GM23338 (cell line): ENCODE measurements around the gene DCLK1. TPM values are rescaled to one million over a fixed set of nuclear protein-coding genes. Genes with fewer than 3 reads are reported as not detected.

Experiments used
- ATAC-seq: fragments of 200-7000 bp; cut with Tn5 transposase; 3 replicates; pipeline ENCODE4 v1.9.1; 2020
- DNase-seq: peaks from one replicate; pipeline ENCODE4 v3.0.0-alpha.2; 2015; ENCODE audit warnings: low spot score
- H2AFZ ChIP-seq: fragments of 200-600 bp; sonication (generic); 2 replicates; pipeline ENCODE4 v1.8.0; 2016; ENCODE audit warnings: antibody characterized with exemption, mild to moderate bottlenecking, moderate library complexity
- H3F3A ChIP-seq: fragments of 200-600 bp; sonication (generic); replicated peaks from 2 replicates; pipeline ENCODE4 v1.8.0; 2017; ENCODE audit warnings: antibody characterized with exemption, mixed run types, low read depth
- H3K27ac ChIP-seq: fragments of 200-600 bp; sonication (generic); 2 replicates; pipeline ENCODE4 v1.6.1; 2016; ENCODE audit warnings: low read depth
- H3K27me3 ChIP-seq: fragments of 200-600 bp; sonication (generic); 2 replicates; pipeline ENCODE4 v1.8.0; 2016; ENCODE audit warnings: mild to moderate bottlenecking, mixed run types, moderate library complexity; ENCODE audit not compliant: insufficient read depth
- H3K36me3 ChIP-seq: fragments of 200-600 bp; sonication (generic); 2 replicates; pipeline ENCODE4 v1.8.0; 2016; ENCODE audit warnings: mild to moderate bottlenecking; ENCODE audit not compliant: insufficient read depth
- H3K4me1 ChIP-seq: fragments of 200-600 bp; sonication (generic); 2 replicates; pipeline ENCODE4 v1.8.0; 2016; ENCODE audit warnings: mild to moderate bottlenecking, moderate library complexity; ENCODE audit not compliant: insufficient read depth
- H3K4me2 ChIP-seq: fragments of 200-600 bp; sonication (generic); 2 replicates; pipeline ENCODE4 v1.7.1; 2017; ENCODE audit warnings: mixed run types
- H3K4me3 ChIP-seq: fragments of 200-600 bp; sonication (generic); 2 replicates; pipeline ENCODE4 v1.6.1; 2016; ENCODE audit warnings: mixed run types
- H3K79me2 ChIP-seq: fragments of 200-600 bp; sonication (generic); replicated peaks from 2 replicates; pipeline ENCODE4 v1.8.0; 2017; ENCODE audit warnings: mild to moderate bottlenecking; ENCODE audit not compliant: insufficient read depth
- H3K9me2 ChIP-seq: fragments of 200-600 bp; sonication (generic); 2 replicates; pipeline ENCODE4 v1.8.0; 2017; ENCODE audit not compliant: insufficient read depth
- H4K20me1 ChIP-seq: fragments of 200-600 bp; sonication (generic); replicated peaks from 2 replicates; pipeline ENCODE4 v1.8.0; 2017; ENCODE audit warnings: mild to moderate bottlenecking; ENCODE audit not compliant: insufficient read depth
- H3K27ac Mint-ChIP-seq: 2 replicates; pipeline ENCODE4 v1.8.0; 2020; ENCODE audit warnings: inconsistent platforms, mild to moderate bottlenecking, moderate library complexity, mixed read lengths
- H3K27me3 Mint-ChIP-seq: 3 replicates; pipeline ENCODE4 v1.8.0; 2022; ENCODE audit warnings: low read depth, mild to moderate bottlenecking, moderate library complexity, mixed read lengths, inconsistent platforms; ENCODE audit not compliant: insufficient read depth, poor library complexity
- H3K36me3 Mint-ChIP-seq: 3 replicates; pipeline ENCODE4 v1.8.0; 2021; ENCODE audit warnings: low read depth, mild to moderate bottlenecking, inconsistent platforms, moderate library complexity, mixed read lengths
- H3K4me1 Mint-ChIP-seq: 3 replicates; pipeline ENCODE4 v1.8.0; 2020; ENCODE audit warnings: mild to moderate bottlenecking, inconsistent platforms, mixed read lengths
- H3K4me3 Mint-ChIP-seq: 3 replicates; pipeline ENCODE4 v1.8.0; 2021; ENCODE audit warnings: moderate library complexity, mild to moderate bottlenecking, inconsistent platforms, mixed read lengths
- H3K9me3 Mint-ChIP-seq: 3 replicates; pipeline ENCODE4 v1.8.0; 2020; ENCODE audit warnings: moderate library complexity, mild to moderate bottlenecking, inconsistent platforms, mixed read lengths
- CREB1 ChIP-seq: fragments of 250-450 bp; sonication (Bioruptor Pico); IDR thresholded peaks from 2 replicates; pipeline ENCODE4 v1.5.0; 2020; ENCODE audit warnings: low read depth, mild to moderate bottlenecking, moderate library complexity
- EZH2 ChIP-seq: fragments of 200-600 bp; sonication (generic); IDR thresholded peaks from one replicate; pipeline ENCODE4 v1.8.0; 2017; ENCODE audit warnings: antibody characterized with exemption, mild to moderate bottlenecking, low read depth; ENCODE audit not compliant: unreplicated experiment
- EZH2phosphoT487 ChIP-seq: fragments of 200-600 bp; sonication (generic); IDR thresholded peaks from one replicate; pipeline ENCODE4 v1.8.1; 2018; ENCODE audit warnings: antibody characterized with exemption; ENCODE audit not compliant: unreplicated experiment
- JUNB ChIP-seq: IDR thresholded peaks from one replicate; pipeline ENCODE4 v1.6.1; 2016; ENCODE audit warnings: antibody characterized with exemption; ENCODE audit not compliant: unreplicated experiment
- NANOG ChIP-seq: IDR thresholded peaks from 2 replicates; pipeline ENCODE4 v1.6.1; 2016; ENCODE audit warnings: antibody characterized with exemption, borderline replicate concordance
- POLR2AphosphoS5 ChIP-seq: IDR thresholded peaks from 2 replicates; pipeline ENCODE4 v1.6.1; 2016; ENCODE audit warnings: antibody characterized with exemption, low read depth
- STAT1 ChIP-seq: IDR thresholded peaks from one replicate; pipeline ENCODE4 v1.6.1; 2016; ENCODE audit warnings: antibody characterized with exemption; ENCODE audit not compliant: unreplicated experiment
- ZNF114 ChIP-seq: fragments of 250-450 bp; sonication (Bioruptor Pico); IDR thresholded peaks from 2 replicates; pipeline ENCODE4 v1.5.0; 2020; ENCODE audit warnings: mild to moderate bottlenecking, moderate library complexity
- ZNF331 ChIP-seq: fragments of 250-450 bp; sonication (Bioruptor Pico); IDR thresholded peaks from 2 replicates; pipeline ENCODE4 v1.5.0; 2020; ENCODE audit warnings: low read depth, mild to moderate bottlenecking, moderate library complexity
- ZNF462 ChIP-seq: fragments of 250-450 bp; sonication (Bioruptor Pico); IDR thresholded peaks from 2 replicates; pipeline ENCODE4 v1.5.0; 2020; ENCODE audit warnings: mild to moderate bottlenecking, moderate library complexity
- polyA plus RNA-seq: library from polyadenylated mRNA; unstranded; fragments of >200 nt; fragmentation: Nextera tagmentation; extraction: Ambion mirVana; gene quantifications from 2 replicates; pipeline ENCODE4 v1.2.1, GENCODE V29; 2016
- total RNA-seq: library from RNA; depleted of rRNA; stranded (reverse); fragments of >200 nt; shearing (Covaris generic); gene quantifications from 2 replicates; pipeline ENCODE4 v1.2.3, GENCODE V29; 2014
- TF ChIP-seq, protein P1 (sequence below), 2 experiments: fragments of 200-600 bp in 1 of 2; sonication (generic) in 1 of 2; conservative IDR thresholded peaks; 2 replicates each; pipeline versions ENCODE4 v1.5.1 to v1.6.1; 2016 to 2017; ENCODE audit warnings: antibody characterized with exemption in 2 of 2, low read depth in 2 of 2, mild to moderate bottlenecking in 2 of 2, moderate library complexity in 1 of 2
- TF ChIP-seq, protein P2 (sequence below): IDR thresholded peaks from one replicate; pipeline ENCODE4 v1.6.1; 2018; ENCODE audit warnings: antibody characterized with exemption; ENCODE audit not compliant: unreplicated experiment

Gene DCLK1
- total and polyA plus RNA-seq, 2 experiments from 2014 or later: 13.1 to 57.7 TPM

DNA sequence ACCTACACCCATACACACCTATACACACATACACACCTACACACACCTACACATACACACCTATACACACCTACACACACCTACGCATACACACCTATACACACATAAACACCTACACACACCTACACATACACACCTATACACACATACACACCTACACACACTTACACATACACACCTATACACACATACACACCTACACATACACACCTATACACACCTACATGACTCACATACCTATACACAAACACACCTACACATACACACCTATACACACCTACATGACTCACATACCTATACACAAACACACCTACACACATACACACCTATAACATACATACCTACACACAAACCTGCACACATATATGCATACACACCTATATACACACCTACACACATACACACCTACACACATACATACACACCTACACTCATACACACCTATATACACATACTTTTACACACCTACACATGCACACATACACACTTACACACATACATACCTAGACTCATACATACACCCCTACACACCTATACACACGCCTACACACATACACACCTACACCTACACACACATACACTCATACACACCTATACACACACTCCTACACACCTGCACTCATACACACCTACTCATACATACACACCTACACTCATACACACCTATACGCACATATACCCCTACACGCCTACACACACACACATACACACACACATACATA lies 368.0 kb downstream of the DCLK1 start:
- Histone ChIP-seq H3K27ac (no peak overlapping the region), H3K4me2 (no peak overlapping the region), H3K79me2 (no peaks in the 10 kb centered on the region), H3K27me3 (no peaks in the 10 kb centered on the region), H3F3A (peaks cover 14% of the 10 kb centered on the region; the same call in 1 of the 2 replicates), H3K4me1 (no peaks in the 10 kb centered on the region), H3K4me3 (no peak overlapping the region), H3K36me3 (no peaks in the 10 kb centered on the region), H3K9me2 (peaks cover 12% of the 10 kb centered on the region; the same call in 1 of the 2 replicates), H2AFZ (no peak overlapping the region), H4K20me1 (no peaks in the 10 kb centered on the region)
- DNase-seq: no peak
- Mint-ChIP-seq H3K9me3 (no peaks in the 10 kb centered on the region), H3K4me1 (no peaks in the 10 kb centered on the region; the same call in 2 of the 3 replicates), H3K36me3 (no peaks in the 10 kb centered on the region), H3K27ac (no peak overlapping the region), H3K4me3 (no peak overlapping the region), H3K27me3 (peaks cover 6% of the 10 kb centered on the region)
- no peak for ATAC-seq
- TF ChIP-seq ZNF114: no peak
- TF ChIP-seq, protein P1, sequence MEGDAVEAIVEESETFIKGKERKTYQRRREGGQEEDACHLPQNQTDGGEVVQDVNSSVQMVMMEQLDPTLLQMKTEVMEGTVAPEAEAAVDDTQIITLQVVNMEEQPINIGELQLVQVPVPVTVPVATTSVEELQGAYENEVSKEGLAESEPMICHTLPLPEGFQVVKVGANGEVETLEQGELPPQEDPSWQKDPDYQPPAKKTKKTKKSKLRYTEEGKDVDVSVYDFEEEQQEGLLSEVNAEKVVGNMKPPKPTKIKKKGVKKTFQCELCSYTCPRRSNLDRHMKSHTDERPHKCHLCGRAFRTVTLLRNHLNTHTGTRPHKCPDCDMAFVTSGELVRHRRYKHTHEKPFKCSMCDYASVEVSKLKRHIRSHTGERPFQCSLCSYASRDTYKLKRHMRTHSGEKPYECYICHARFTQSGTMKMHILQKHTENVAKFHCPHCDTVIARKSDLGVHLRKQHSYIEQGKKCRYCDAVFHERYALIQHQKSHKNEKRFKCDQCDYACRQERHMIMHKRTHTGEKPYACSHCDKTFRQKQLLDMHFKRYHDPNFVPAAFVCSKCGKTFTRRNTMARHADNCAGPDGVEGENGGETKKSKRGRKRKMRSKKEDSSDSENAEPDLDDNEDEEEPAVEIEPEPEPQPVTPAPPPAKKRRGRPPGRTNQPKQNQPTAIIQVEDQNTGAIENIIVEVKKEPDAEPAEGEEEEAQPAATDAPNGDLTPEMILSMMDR (conservative IDR thresholded peaks at IDR 0.05; ENCODE audit: low read depth in 2 of 2): no peak
- no peak for TF ChIP-seq ZNF462
- no peak for TF ChIP-seq STAT1
- no peak for TF ChIP-seq EZH2
- TF ChIP-seq POLR2AphosphoS5: no peak
- no peak for TF ChIP-seq JUNB
- no peak for TF ChIP-seq EZH2phosphoT487
- TF ChIP-seq NANOG: no peak
- no peak for TF ChIP-seq ZNF331 (CRISPR knock-in tag)
- TF ChIP-seq, protein P2, sequence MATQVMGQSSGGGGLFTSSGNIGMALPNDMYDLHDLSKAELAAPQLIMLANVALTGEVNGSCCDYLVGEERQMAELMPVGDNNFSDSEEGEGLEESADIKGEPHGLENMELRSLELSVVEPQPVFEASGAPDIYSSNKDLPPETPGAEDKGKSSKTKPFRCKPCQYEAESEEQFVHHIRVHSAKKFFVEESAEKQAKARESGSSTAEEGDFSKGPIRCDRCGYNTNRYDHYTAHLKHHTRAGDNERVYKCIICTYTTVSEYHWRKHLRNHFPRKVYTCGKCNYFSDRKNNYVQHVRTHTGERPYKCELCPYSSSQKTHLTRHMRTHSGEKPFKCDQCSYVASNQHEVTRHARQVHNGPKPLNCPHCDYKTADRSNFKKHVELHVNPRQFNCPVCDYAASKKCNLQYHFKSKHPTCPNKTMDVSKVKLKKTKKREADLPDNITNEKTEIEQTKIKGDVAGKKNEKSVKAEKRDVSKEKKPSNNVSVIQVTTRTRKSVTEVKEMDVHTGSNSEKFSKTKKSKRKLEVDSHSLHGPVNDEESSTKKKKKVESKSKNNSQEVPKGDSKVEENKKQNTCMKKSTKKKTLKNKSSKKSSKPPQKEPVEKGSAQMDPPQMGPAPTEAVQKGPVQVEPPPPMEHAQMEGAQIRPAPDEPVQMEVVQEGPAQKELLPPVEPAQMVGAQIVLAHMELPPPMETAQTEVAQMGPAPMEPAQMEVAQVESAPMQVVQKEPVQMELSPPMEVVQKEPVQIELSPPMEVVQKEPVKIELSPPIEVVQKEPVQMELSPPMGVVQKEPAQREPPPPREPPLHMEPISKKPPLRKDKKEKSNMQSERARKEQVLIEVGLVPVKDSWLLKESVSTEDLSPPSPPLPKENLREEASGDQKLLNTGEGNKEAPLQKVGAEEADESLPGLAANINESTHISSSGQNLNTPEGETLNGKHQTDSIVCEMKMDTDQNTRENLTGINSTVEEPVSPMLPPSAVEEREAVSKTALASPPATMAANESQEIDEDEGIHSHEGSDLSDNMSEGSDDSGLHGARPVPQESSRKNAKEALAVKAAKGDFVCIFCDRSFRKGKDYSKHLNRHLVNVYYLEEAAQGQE: no peak
- no peak for TF ChIP-seq CREB1 (CRISPR knock-in tag)
